CD4-positive, alpha-beta T cell (primary cell): Measurements from ENCODE around the gene SLC39A10. TPM values are rescaled to one million over a fixed set of nuclear protein-coding genes. Genes with fewer than 3 reads are reported as not detected.

ENCODE experiments used
- ATAC-seq: fragments of 200-7000 bp; cut with Tn5 transposase; one replicate; pipeline ENCODE4 v1.10.0; 2022; ENCODE audit warnings: mild to moderate bottlenecking; ENCODE audit not compliant: poor library complexity
- CTCF ChIA-PET: fragments of 350-600 bp; sonication (Branson Sonifier 250); formaldehyde crosslinking; loops from one replicate; lab custom pipeline; 2021; ENCODE audit warnings: antibody characterized with exemption, inconsistent platforms; lab: Charles Lee
- POLR2A ChIA-PET: fragments of 350-600 bp; sonication (Branson Sonifier 250); formaldehyde crosslinking; loops from one replicate; lab custom pipeline; 2021; ENCODE audit warnings: antibody characterized with exemption, inconsistent platforms; lab: Charles Lee
- DNase-seq, 14 experiments: peaks; one replicate each; pipeline ENCODE4 v3.0.0-alpha.2; 2013 to 2020; ENCODE audit warnings: mixed read lengths in 2 of 14
- H3K27ac ChIP-seq, 2 donors: one replicate each; pipeline versions ENCODE4 v1.5.1 to v1.7.0; 2013; ENCODE audit warnings: low read length in 2 of 2, low read depth in 1 of 2, mild to moderate bottlenecking in 1 of 2
- H3K27me3 ChIP-seq, 2 experiments: 1 replicate in 1 of 2; 2 replicates in 1 of 2; pipeline versions ENCODE4 v1.6.1 to v1.7.0; 2013; ENCODE audit warnings: low read length in 2 of 2, control low read depth in 1 of 2, mild to moderate bottlenecking in 1 of 2, moderate library complexity in 1 of 2; ENCODE audit not compliant: insufficient read depth in 2 of 2, control insufficient read depth in 1 of 2
- H3K36me3 ChIP-seq: one replicate; pipeline ENCODE4 v1.6.1; 2013; ENCODE audit warnings: low read length, control low read depth; ENCODE audit not compliant: insufficient read depth
- H3K4me1 ChIP-seq: one replicate; pipeline ENCODE4 v1.6.1; 2013; ENCODE audit warnings: low read length, control low read depth; ENCODE audit not compliant: insufficient read depth
- H3K4me3 ChIP-seq: one replicate; pipeline ENCODE4 v1.5.1; 2013; ENCODE audit warnings: mild to moderate bottlenecking, low read length, moderate library complexity
- H3K9me3 ChIP-seq, 2 experiments: 1 replicate in 1 of 2; 2 replicates in 1 of 2; pipeline versions ENCODE4 v1.6.1 to v1.7.0; 2013; ENCODE audit warnings: low read length in 2 of 2, mild to moderate bottlenecking in 2 of 2, control low read depth in 1 of 2, moderate library complexity in 1 of 2; ENCODE audit not compliant: control insufficient read depth in 1 of 2, insufficient read depth in 1 of 2
- H3K27ac Mint-ChIP-seq: one replicate; pipeline ENCODE4 v1.8.0; 2020; ENCODE audit warnings: mixed read lengths
- H3K27me3 Mint-ChIP-seq: one replicate; pipeline ENCODE4 v1.8.0; 2021; ENCODE audit warnings: mixed read lengths
- H3K36me3 Mint-ChIP-seq: one replicate; pipeline ENCODE4 v1.8.0; 2021; ENCODE audit warnings: low read depth, mixed read lengths
- H3K4me1 Mint-ChIP-seq: one replicate; pipeline ENCODE4 v1.8.0; 2021; ENCODE audit warnings: low read depth, mixed read lengths
- H3K4me3 Mint-ChIP-seq: one replicate; pipeline ENCODE4 v1.8.0; 2020; ENCODE audit warnings: mild to moderate bottlenecking, mixed read lengths
- H3K9me3 Mint-ChIP-seq: one replicate; pipeline ENCODE4 v1.8.0; 2020; ENCODE audit warnings: mixed read lengths
- CTCF ChIP-seq: fragments of 200-600 bp; IDR thresholded peaks from one replicate; pipeline ENCODE4 v1.8.0; 2022; ENCODE audit warnings: antibody characterized with exemption, mild to moderate bottlenecking
- intact Hi-C, 2 experiments: fragments of 100-400 bp; cut with DNase I in 1 of 2; cut with micrococcal nuclease in 1 of 2; formaldehyde crosslinking; loops; one replicate each; pipeline versions ENCODE4 v1.15.1 to v1.9.0; 2023 to 2025; cut with DNase I, micrococcal nuclease
- total RNA-seq, 174 experiments: library from RNA in 2 of 174; stranded (reverse) in 2 of 174; gene quantifications; one replicate each; pipeline ENCODE4 v1.2.3 and lab custom pipeline; 2021 to 2026

SLC39A10 gene
- total RNA-seq, 2 experiments from 2014 or later = 38.2 to 39.4 TPM

- Histone ChIP-seq H3K36me3 (no peaks in the 10 kb centered on the region), H3K27me3 (no peaks in the 10 kb centered on the region), H3K4me3 (no peak overlapping the region), H3K4me1 (peaks cover 5% of the 10 kb centered on the region), H3K9me3 (no peaks in the 10 kb centered on the region), H3K27ac (no peak overlapping the region)
- intact Hi-C loops = loop anchor here in 1 of 2 experiments (10.0 kb wide), 1 partner anchor 262 kb away; no protein-coding TSS in a partner anchor
- Mint-ChIP-seq H3K9me3 (no peaks in the 10 kb centered on the region), H3K27ac (no peak overlapping the region), H3K4me3 (no peak overlapping the region), H3K36me3 (peaks cover 23% of the 10 kb centered on the region), H3K4me1 (peaks cover 66% of the 10 kb centered on the region), H3K27me3 (no peaks in the 10 kb centered on the region)
- DNase-seq (no peak), ATAC-seq (no peak)
- TF ChIP-seq CTCF = no peak
- ChIA-PET POLR2A (interaction anchor here (1.5 kb wide), 1 partner anchor 140 kb away, joined by 5 read pairs; no protein-coding TSS in a partner anchor), CTCF (interaction anchor here (1.4 to 1.5 kb wide), 2 partner anchors 12 to 13 kb away, joined by 3 to 4 read pairs; no protein-coding TSS in a partner anchor)
These were observed 15.6 kb downstream of the SLC39A10 start for GRCh38 chr2:195672674-195673073.

GRCh38 chr2:195674491-195675221 is 17.6 kb downstream of the SLC39A10 start:
- Mint-ChIP-seq H3K27me3 (no peaks in the 10 kb centered on the region), H3K27ac (no peak overlapping the region), H3K4me1 (peaks cover 68% of the 10 kb centered on the region), H3K9me3 (no peaks in the 10 kb centered on the region), H3K36me3 (peaks cover 30% of the 10 kb centered on the region), H3K4me3 (no peak overlapping the region)
- no peak for TF ChIP-seq CTCF
- Histone ChIP-seq H3K27me3 (no peaks in the 10 kb centered on the region), H3K4me1 (peaks cover 8% of the 10 kb centered on the region), H3K36me3 (no peaks in the 10 kb centered on the region), H3K9me3 (no peaks in the 10 kb centered on the region), H3K27ac (no peak overlapping the region), H3K4me3 (no peak overlapping the region)
- intact Hi-C loops = loop anchor here in 1 of 2 experiments (10.0 kb wide), 1 partner anchor 260 kb away; no protein-coding TSS in a partner anchor
- DNase-seq (no peak), ATAC-seq (no peak)
- ChIA-PET CTCF (no interaction called here), POLR2A (no interaction called here)

- peaks cover 74% of the 10 kb centered on the region for H3K4me1 Mint-ChIP-seq
- ATAC-seq (no peak), DNase-seq (no peak)
- TF ChIP-seq CTCF = no peak
- no peaks in the 10 kb centered on the region for H3K27me3 Mint-ChIP-seq
- no peaks in the 10 kb centered on the region for H3K9me3 Mint-ChIP-seq
- Histone ChIP-seq H3K9me3 (no peaks in the 10 kb centered on the region), H3K4me3 (no peak overlapping the region), H3K36me3 (peaks cover 6% of the 10 kb centered on the region), H3K4me1 (peaks cover 8% of the 10 kb centered on the region), H3K27ac (no peak overlapping the region), H3K27me3 (no peaks in the 10 kb centered on the region)
- ChIA-PET POLR2A (no interaction called here), CTCF (no interaction called here)
- H3K27ac Mint-ChIP-seq = peak overlapping the region; percentile 78
- H3K4me3 Mint-ChIP-seq = no peak overlapping the region
- H3K36me3 Mint-ChIP-seq = peaks cover 43% of the 10 kb centered on the region
- intact Hi-C loops = loop anchor here in 1 of 2 experiments (10.0 kb wide), 1 partner anchor 259 kb away; no protein-coding TSS in a partner anchor
These were observed 18.9 kb downstream of the SLC39A10 start for GRCh38 chr2:195675783-195676427.
